Mesenchymal stem cell (in vitro differentiated cells and primary cell): ENCODE measurements around the gene CRBN.

ENCODE experiments used
- DNase-seq: peaks from one replicate; pipeline ENCODE4 v3.0.0-alpha.2; 2013
- H2AFZ ChIP-seq: one replicate; pipeline ENCODE4 v1.6.1; 2013; ENCODE audit warnings: low read depth, mild to moderate bottlenecking, control low read depth, inconsistent platforms, low read length, moderate library complexity
- H2AK5ac ChIP-seq: 2 replicates; pipeline ENCODE4 v1.6.1; 2013; ENCODE audit warnings: low read length, moderate library complexity, mild to moderate bottlenecking, inconsistent platforms; ENCODE audit not compliant: severe bottlenecking
- H2BK120ac ChIP-seq: one replicate; pipeline ENCODE4 v1.6.1; 2013; ENCODE audit warnings: low read depth, mild to moderate bottlenecking, inconsistent platforms, low read length, moderate library complexity
- H2BK12ac ChIP-seq, 2 experiments: one replicate each; pipeline ENCODE4 v1.6.1; 2013; ENCODE audit warnings: inconsistent platforms in 2 of 2, low read length in 2 of 2, mild to moderate bottlenecking in 2 of 2, moderate library complexity in 2 of 2, control low read depth in 1 of 2
- H2BK15ac ChIP-seq: one replicate; pipeline ENCODE4 v1.6.1; 2013; ENCODE audit warnings: mild to moderate bottlenecking, low read depth, inconsistent platforms; ENCODE audit not compliant: poor library complexity, severe bottlenecking
- H2BK5ac ChIP-seq: 2 replicates; pipeline ENCODE4 v1.6.1; 2013; ENCODE audit warnings: low read depth, mild to moderate bottlenecking, low read length, control low read depth, inconsistent platforms; ENCODE audit not compliant: poor library complexity, severe bottlenecking
- H3K14ac ChIP-seq, 2 experiments: one replicate each; pipeline ENCODE4 v1.6.1; 2013; ENCODE audit warnings: inconsistent platforms in 2 of 2, low read length in 2 of 2, control low read depth in 1 of 2, mild to moderate bottlenecking in 1 of 2, moderate library complexity in 1 of 2
- H3K18ac ChIP-seq, 2 experiments: one replicate each; pipeline ENCODE4 v1.6.1; 2013; ENCODE audit warnings: inconsistent platforms in 2 of 2, low read length in 2 of 2, control low read depth in 1 of 2, low read depth in 1 of 2, mild to moderate bottlenecking in 1 of 2
- H3K23ac ChIP-seq, 2 experiments: one replicate each; pipeline ENCODE4 v1.6.1; 2013; ENCODE audit warnings: inconsistent platforms in 2 of 2, low read length in 2 of 2, mild to moderate bottlenecking in 2 of 2, moderate library complexity in 2 of 2, control low read depth in 1 of 2
- H3K27ac ChIP-seq: 2 replicates; pipeline ENCODE4 v1.5.1; 2013; ENCODE audit warnings: mild to moderate bottlenecking, moderate library complexity, low read length, control low read depth, inconsistent platforms; ENCODE audit not compliant: poor library complexity, severe bottlenecking
- H3K27me3 ChIP-seq, 2 experiments: 2 replicates each; pipeline versions ENCODE4 v1.6.1 to v1.7.0; 2013; ENCODE audit warnings: low read length in 2 of 2, mild to moderate bottlenecking in 2 of 2, moderate library complexity in 2 of 2, control low read depth in 1 of 2, inconsistent platforms in 1 of 2; ENCODE audit not compliant: control insufficient read depth in 1 of 2, insufficient read depth in 1 of 2
- H3K36me3 ChIP-seq, 2 experiments: 2 replicates each; pipeline versions ENCODE4 v1.6.1 to v1.7.0; 2013; ENCODE audit warnings: low read length in 2 of 2, control low read depth in 1 of 2, inconsistent platforms in 1 of 2, low read depth in 1 of 2, mild to moderate bottlenecking in 1 of 2; ENCODE audit not compliant: insufficient read depth in 2 of 2, control insufficient read depth in 1 of 2
- H3K4ac ChIP-seq, 2 experiments: one replicate each; pipeline ENCODE4 v1.6.1; 2013; ENCODE audit warnings: inconsistent platforms in 2 of 2, low read length in 2 of 2, mild to moderate bottlenecking in 2 of 2, moderate library complexity in 2 of 2, control low read depth in 1 of 2, low read depth in 1 of 2
- H3K4me1 ChIP-seq: 2 replicates; pipeline ENCODE4 v1.6.1; 2013; ENCODE audit warnings: low read depth, low read length, control low read depth; ENCODE audit not compliant: control insufficient read depth, insufficient read depth
- H3K4me2 ChIP-seq: 2 replicates; pipeline ENCODE4 v1.6.1; 2013; ENCODE audit warnings: low read length, mild to moderate bottlenecking, inconsistent platforms; ENCODE audit not compliant: poor library complexity, severe bottlenecking
- H3K4me3 ChIP-seq, 2 experiments: 2 replicates each; pipeline versions ENCODE4 v1.5.1 to v1.7.0; 2013; ENCODE audit warnings: low read length in 2 of 2, mild to moderate bottlenecking in 2 of 2, control low read depth in 1 of 2, low read depth in 1 of 2; ENCODE audit not compliant: insufficient read depth in 1 of 2
- H3K79me1 ChIP-seq: replicated peaks from 2 replicates; pipeline ENCODE4 v1.6.1; 2013; ENCODE audit warnings: mild to moderate bottlenecking, control low read depth, low read length, inconsistent platforms; ENCODE audit not compliant: poor library complexity, severe bottlenecking
- H3K9ac ChIP-seq: 2 replicates; pipeline ENCODE4 v1.7.0; 2013; ENCODE audit warnings: mild to moderate bottlenecking, low read length, moderate library complexity
- H3K9me3 ChIP-seq: 2 replicates; pipeline ENCODE4 v1.7.0; 2013; ENCODE audit warnings: mild to moderate bottlenecking, low read length; ENCODE audit not compliant: control insufficient read depth
- H4K8ac ChIP-seq: one replicate; pipeline ENCODE4 v1.6.1; 2013; ENCODE audit warnings: inconsistent platforms, mild to moderate bottlenecking, low read length, moderate library complexity
- H4K91ac ChIP-seq: one replicate; pipeline ENCODE4 v1.6.1; 2013; ENCODE audit warnings: mild to moderate bottlenecking, low read length, inconsistent platforms
- WGBS: methylation state at CpG from one replicate; pipeline ENCODE4 v1.1.7; 2013; ENCODE audit warnings: mixed read lengths; 5-methylcytosine and 5-hydroxymethylcytosine counted together

CRBN gene

GRCh38 chr3:3212781-3213440 is 33.4 kb upstream of the CRBN start:
- no peak overlapping the region for H3K4me3 ChIP-seq
- H3K23ac ChIP-seq = no peak overlapping the region
- no peak overlapping the region for H2BK12ac ChIP-seq
- H3K14ac ChIP-seq = no peak overlapping the region
- 73% methylated on average over 6 of the region's 7 CpGs for WGBS
- no peak overlapping the region for H2BK5ac ChIP-seq
- H3K4me1 ChIP-seq = no peaks in the 10 kb centered on the region
- no peaks in the 10 kb centered on the region for H3K9me3 ChIP-seq
- no peak overlapping the region for H3K18ac ChIP-seq
- no peaks in the 10 kb centered on the region for H3K79me1 ChIP-seq
- no peak overlapping the region for H3K4me2 ChIP-seq
- H3K27me3 ChIP-seq = no peaks in the 10 kb centered on the region
- no peak overlapping the region for H4K91ac ChIP-seq
- H2BK120ac ChIP-seq = no peak overlapping the region
- H3K4ac ChIP-seq = no peak overlapping the region
- H2AFZ ChIP-seq = no peak overlapping the region
- H3K27ac ChIP-seq = no peak overlapping the region
- H2AK5ac ChIP-seq = no peak overlapping the region
- H2BK15ac ChIP-seq = no peak overlapping the region
- no peaks in the 10 kb centered on the region for H3K36me3 ChIP-seq
- no peak for DNase-seq
- no peak overlapping the region for H4K8ac ChIP-seq
- H3K9ac ChIP-seq = no peak overlapping the region

- Histone ChIP-seq H3K4me3 (no peak overlapping the region), H4K8ac (no peak overlapping the region), H3K9me3 (no peaks in the 10 kb centered on the region), H3K79me1 (no peaks in the 10 kb centered on the region), H3K23ac (no peak overlapping the region), H3K9ac (no peak overlapping the region), H2AFZ (no peak overlapping the region), H2BK15ac (no peak overlapping the region), H3K4me2 (no peak overlapping the region), H3K36me3 (no peaks in the 10 kb centered on the region), H2BK5ac (no peak overlapping the region), H3K14ac (no peak overlapping the region), H2BK120ac (no peak overlapping the region), H2BK12ac (no peak overlapping the region), H3K4ac (no peak overlapping the region), H3K27me3 (no peaks in the 10 kb centered on the region), H3K18ac (no peak overlapping the region), H3K27ac (no peak overlapping the region), H4K91ac (no peak overlapping the region), H2AK5ac (no peak overlapping the region), H3K4me1 (no peaks in the 10 kb centered on the region)
- DNase-seq = no peak
- 79% methylated on average over 2 of the region's 2 CpGs for WGBS
Observed at GRCh38 chr3:3209714-3210113, 30.2 kb upstream of the CRBN start.

GRCh38 chr3:3209057-3209456 is 29.6 kb upstream of the CRBN start:
- H2BK12ac ChIP-seq = no peak overlapping the region
- H3K27ac ChIP-seq = no peak overlapping the region
- H3K4me2 ChIP-seq = no peak overlapping the region
- no peak overlapping the region for H3K14ac ChIP-seq
- no peaks in the 10 kb centered on the region for H3K27me3 ChIP-seq
- no peak overlapping the region for H2AK5ac ChIP-seq
- no peaks in the 10 kb centered on the region for H3K79me1 ChIP-seq
- H3K4me1 ChIP-seq = no peaks in the 10 kb centered on the region
- H2BK15ac ChIP-seq = no peak overlapping the region
- no peak overlapping the region for H4K91ac ChIP-seq
- H3K9ac ChIP-seq = no peak overlapping the region
- no peak overlapping the region for H3K23ac ChIP-seq
- no peak overlapping the region for H3K18ac ChIP-seq
- H3K4me3 ChIP-seq = no peak overlapping the region
- H3K4ac ChIP-seq = no peak overlapping the region
- no peaks in the 10 kb centered on the region for H3K9me3 ChIP-seq
- H2BK5ac ChIP-seq = no peak overlapping the region
- no peaks in the 10 kb centered on the region for H3K36me3 ChIP-seq
- WGBS = 78% methylated on average over 1 of the region's 1 CpG
- DNase-seq = no peak
- H2AFZ ChIP-seq = no peak overlapping the region
- no peak overlapping the region for H2BK120ac ChIP-seq
- no peak overlapping the region for H4K8ac ChIP-seq

GRCh38 chr3:3201611-3202010 is 22.1 kb upstream of the CRBN start:
- Histone ChIP-seq H3K79me1 (no peaks in the 10 kb centered on the region), H4K91ac (no peak overlapping the region), H3K14ac (no peak overlapping the region), H3K4me1 (no peaks in the 10 kb centered on the region), H3K18ac (no peak overlapping the region), H2BK120ac (no peak overlapping the region), H2BK12ac (no peak overlapping the region), H3K36me3 (no peaks in the 10 kb centered on the region), H2AFZ (no peak overlapping the region), H3K4me3 (no peak overlapping the region), H3K9ac (no peak overlapping the region), H2BK15ac (no peak overlapping the region), H3K27me3 (peaks cover 7 to 9% of the 10 kb centered on the region in 2 experiments), H3K23ac (no peak overlapping the region), H3K4me2 (no peak overlapping the region), H2BK5ac (no peak overlapping the region), H4K8ac (no peak overlapping the region), H3K27ac (no peak overlapping the region), H2AK5ac (no peak overlapping the region), H3K9me3 (no peaks in the 10 kb centered on the region), H3K4ac (no peak overlapping the region)
- WGBS = 75% methylated on average over 3 of the region's 3 CpGs
- no peak for DNase-seq
